ENCODE measurements around the gene DLGAP4.

Gene DLGAP4

GRCh38 chr20:36386236-36386635, 80.1 kb downstream of the DLGAP4 start:
- no peak for DNase-seq

- no peak for DNase-seq
Observed at GRCh38 chr20:36390269-36390668, 84.1 kb downstream of the DLGAP4 start.

GRCh38 chr20:36390719-36391415, 84.7 kb downstream of the DLGAP4 start:
- no peak for DNase-seq

DNA sequence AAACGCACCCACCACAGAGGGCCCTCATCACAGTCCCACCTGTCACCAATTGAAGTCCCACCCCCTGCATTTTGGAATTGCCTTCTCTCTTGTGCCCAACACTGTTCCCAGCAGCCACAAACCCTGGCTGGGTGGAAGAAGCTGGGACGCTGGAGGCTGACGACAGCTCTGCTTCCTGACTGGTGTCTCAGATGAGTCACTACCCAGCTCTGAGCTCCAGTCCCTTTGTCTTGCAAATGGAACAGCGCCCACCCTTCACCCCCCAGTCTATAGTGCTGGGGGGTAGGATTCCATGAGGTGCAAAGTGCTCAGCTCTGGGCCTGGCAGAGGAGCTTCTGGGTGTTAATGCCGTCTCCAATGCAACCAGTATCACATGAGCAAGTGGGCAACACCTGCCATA, 85.3 kb downstream of the DLGAP4 start:
- no peak for DNase-seq

GRCh38 chr20:36391955-36392354, 85.8 kb downstream of the DLGAP4 start:
- no peak for DNase-seq

GRCh38 chr20:36392989-36393388, 86.8 kb downstream of the DLGAP4 start:
- DNase-seq: no peak

DNA sequence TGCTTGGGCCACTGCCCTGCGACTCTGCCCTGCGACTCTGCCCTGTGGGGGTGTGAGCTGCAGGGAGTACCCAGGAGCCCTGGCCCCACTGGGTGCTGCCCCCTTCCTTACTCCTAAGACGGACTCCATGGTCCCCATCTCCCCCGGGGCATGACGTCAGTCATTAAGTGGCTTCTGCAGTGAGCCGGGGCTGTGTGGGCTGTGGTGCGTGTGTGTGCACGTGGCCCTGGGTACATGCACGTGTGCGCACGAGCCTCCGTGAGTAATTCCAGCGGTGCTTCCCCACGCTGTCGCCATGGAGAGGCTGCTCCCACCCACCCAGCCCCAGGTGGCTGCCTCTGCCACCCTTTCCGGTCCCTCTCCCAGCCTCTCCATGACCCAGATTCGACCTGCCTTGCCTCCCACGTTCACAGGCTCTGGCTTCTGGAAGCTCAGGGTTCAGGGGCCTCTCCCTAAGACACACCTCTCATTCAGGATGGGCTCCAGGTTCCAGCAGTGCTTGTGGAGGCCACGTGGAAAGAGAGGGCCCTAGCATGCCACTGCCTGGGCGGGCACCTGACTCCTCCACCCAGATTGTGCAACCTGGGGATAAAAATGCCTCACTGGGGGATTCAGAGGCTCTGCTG, 88.3 kb downstream of the DLGAP4 start:
- no peak for DNase-seq

DNA sequence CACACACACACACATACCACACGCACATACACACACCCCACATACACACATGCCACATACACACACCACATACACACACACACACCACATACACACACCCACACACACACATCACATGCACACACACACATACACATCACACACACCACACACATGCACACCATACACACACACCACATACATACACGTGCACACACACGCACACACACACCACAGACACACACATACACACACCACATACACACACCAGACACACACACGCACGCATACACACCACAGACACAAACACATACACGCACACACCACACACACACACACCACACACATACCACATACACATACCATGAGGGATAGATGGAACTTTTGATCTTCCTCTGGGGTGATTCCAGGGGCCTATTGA, 90.2 kb downstream of the DLGAP4 start:
- no peak for DNase-seq

GRCh38 chr20:36396847-36397630, 90.9 kb downstream of the DLGAP4 start:
- no peak for DNase-seq

- DNase-seq: no peak
Observed at GRCh38 chr20:36398515-36398914, 92.4 kb downstream of the DLGAP4 start.

DNA sequence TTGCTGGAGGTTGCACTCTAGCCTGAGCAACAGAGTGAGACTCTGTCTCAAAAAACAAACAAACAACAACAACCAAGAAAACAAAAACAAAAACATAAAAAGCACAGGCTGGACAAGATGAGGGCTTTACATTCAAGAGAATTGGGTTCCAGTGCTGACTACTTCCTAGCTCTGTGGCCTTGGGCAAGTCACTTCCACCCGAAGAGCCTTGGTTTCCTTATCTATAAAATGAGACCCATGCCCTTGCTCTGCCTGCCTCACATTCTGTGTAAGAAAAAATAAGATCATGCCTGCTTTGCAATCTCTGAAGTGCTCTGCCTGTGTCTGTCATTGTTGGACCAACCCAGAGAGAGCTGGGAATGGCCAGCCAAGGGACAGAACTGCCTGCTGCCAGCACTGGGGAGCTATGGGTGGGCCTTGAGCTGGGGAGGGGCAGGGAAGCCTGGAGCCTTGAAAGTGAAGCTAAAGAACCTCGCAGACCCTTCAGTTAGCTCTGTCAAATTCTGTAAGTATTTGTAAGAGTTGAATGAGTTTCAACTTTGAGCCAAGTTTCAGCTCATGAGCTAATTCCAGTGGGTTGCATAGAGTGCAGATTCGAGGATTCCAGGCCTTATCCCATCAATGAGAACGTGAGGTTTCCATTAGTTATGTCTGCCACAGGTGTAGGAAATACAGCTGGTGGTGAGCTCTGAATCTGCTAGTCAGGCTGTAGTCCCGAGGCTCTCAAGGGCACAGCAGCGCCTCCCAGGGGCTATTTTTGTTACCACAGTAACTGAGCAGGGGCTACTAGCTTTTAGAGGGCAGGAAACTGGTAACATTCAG, 93.2 kb downstream of the DLGAP4 start:
- DNase-seq: peak; percentile 85

GRCh38 chr20:36399969-36400545, 93.9 kb downstream of the DLGAP4 start:
- DNase-seq: no peak

GRCh38 chr20:36400909-36401735, 95.0 kb downstream of the DLGAP4 start:
- no peak for DNase-seq

GRCh38 chr20:36402708-36403107, 96.6 kb downstream of the DLGAP4 start:
- DNase-seq: no peak

DNA sequence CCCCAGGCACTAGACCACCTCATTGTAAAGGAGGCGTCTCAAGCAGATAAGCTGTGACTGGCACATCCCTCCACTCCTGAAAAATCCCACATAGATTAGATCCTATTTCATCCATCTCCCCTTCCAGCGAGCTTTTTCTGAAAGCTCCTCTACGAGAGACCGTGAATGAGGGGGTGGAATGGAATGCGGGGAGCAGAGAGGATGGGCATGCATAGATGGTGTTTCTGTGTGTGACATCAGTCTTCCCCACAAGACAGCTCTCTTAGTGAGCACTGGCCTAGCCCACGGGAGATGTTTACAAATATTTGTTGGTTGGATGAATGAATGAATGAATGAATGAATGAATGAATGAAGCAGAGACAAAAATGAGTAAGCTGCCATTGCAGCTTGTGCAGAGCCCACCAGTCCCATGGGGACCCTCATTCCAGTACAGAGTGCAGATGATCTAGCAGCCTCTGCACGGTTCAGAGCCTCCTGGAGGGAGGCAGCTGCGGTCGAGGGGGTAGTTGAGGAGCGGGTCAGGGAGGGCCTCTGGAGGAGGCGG, 98.4 kb downstream of the DLGAP4 start:
- no peak for DNase-seq

DNA sequence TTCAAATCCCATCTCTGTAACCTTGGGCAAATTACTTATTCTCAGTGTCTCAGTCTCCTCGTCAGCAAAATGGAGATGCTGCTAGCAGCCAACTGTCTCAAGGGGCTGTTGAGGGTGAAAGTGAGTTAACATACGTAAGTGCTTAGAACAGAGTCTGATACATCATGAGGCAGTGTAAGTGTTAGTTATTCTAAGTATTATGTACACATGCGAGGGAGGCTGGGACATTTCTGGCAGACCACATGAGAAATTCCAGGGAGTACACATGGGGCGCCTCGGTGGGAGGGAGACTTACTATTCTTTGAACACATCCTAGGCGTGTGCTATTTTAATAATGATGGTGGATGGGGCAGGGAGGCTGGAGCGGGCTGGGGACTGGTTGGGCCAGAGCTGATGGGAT, 99.1 kb downstream of the DLGAP4 start:
- DNase-seq: no peak

DNA sequence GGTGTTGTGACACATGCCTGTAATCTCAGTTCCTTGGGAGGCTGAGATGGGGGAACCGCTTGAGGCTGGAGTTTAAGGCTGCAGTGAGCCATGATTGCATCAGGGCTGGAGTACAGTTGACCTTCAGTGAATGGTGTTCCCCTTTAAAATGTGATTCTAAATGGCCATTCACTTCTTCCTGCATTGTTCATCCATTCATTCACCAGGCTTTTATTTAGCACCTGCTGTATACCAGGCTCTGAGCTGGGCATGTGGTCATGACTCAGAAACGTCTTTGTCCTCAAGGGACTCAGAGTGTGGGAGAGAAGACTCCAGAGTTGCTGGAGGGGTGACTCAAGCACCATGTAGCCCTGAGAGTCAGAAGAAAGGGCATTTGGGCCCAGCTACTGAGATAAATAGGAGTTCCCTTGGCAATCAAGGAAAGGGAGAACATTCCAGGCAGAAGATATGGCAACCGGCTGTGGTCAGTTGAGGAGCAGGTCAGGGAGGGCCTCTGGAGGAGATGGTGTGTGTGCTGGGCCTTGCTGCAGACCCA, 101.1 kb downstream of the DLGAP4 start:
- DNase-seq: no peak

DNA sequence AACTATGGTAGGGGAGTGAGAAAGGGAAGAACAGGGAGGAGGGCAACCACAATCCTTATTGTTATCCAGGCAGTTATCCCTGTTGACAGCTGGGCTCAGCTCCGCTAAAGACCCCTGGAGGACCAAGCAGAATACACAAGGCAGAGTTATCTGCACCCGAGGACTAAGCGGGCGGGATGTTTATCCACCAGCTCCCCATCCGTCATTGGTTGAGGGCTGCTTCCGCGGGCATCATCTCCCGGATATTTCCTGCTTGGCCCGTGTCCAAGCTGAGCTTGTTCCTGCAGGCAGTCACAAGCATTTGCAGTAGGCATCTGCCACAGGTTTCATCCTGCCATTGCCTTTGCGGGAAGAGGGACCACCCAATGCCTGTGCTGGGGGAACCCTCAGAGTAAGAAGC, 102.1 kb downstream of the DLGAP4 start:
- no peak for DNase-seq

DNA sequence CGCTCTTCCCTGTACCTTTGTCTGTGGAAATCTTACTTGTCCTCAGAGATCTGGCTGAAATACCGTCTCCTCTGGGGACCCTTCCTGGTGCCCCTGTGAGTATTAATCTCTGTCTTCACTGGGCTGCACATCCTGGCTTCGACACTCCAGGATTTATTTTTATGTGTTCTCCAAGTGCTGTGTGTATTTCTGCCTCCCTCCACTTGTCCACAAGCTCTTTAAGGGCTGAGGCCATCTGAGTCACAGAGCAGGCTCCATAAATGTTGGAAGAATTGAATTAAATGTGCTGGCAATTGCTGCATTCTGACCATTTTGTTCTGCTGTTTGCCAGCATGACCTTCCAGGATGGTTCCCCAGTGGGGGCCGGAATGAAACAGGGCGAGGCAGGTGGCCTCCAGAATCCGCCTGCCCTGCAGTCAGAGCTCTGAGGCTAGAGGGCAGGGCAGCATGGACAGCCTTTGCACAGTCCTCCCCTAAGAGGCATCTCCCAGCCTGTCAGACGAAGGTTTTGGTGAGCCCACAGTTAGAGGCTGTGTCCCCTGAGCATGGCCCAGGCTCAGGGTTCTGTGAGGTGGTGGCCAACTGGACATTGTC, 105.8 kb downstream of the DLGAP4 start:
- no peak for DNase-seq

- no peak for DNase-seq
Observed at GRCh38 chr20:36415475-36416002, 109.4 kb downstream of the DLGAP4 start.

- DNase-seq: no peak
Observed at GRCh38 chr20:36418711-36419110, 112.6 kb downstream of the DLGAP4 start.

All from NCI-H526 treated with DMSO at 0.1 percent for 48 hours (cell line).